GM12892 (cell line): Measurements from ENCODE around the gene SYT8.

Source experiments
- POLR2A ChIP-seq: IDR thresholded peaks from 2 replicates; pipeline ENCODE4 v1.6.1; 2011; ENCODE audit warnings: low read depth, low read length, control low read depth
- POLR2AphosphoS5 ChIP-seq: IDR thresholded peaks from 2 replicates; pipeline ENCODE4 v1.6.1; 2011; ENCODE audit warnings: low read depth, low read length, control low read depth

DNA sequence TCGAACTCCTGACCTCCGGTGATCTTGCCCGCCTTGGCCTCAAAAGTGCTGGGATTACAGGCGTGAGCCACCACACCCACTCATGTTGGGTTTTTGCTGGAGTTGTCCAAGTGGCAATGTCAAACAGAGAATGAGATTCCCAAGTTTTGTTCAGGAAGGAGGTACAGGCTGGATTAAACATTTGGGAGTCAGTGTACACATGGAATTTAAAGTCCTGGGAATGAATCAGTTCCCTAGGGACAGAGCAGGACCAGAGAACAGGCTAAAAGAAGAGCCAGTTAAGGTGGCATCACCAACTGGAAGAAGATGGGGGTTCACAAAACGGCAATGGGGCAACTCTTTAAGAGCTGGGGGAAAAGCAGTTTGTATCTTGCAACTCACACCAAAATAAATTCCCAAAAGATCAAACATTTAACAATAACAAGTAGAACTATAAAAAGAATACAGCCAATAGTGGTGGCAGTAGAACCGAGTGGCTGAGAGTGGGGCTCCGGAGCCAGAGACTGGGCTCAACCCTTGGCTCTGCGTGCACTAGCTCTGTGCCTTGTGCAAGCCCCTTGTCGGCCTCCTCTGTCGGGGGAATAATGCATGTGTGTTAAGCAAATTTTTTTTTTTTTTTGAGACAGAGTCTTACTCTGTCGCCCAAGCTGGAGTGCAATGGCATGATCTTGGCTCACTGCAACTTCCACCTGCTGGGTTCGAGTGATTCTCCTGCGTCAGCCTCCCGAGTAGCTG lies 37.2 kb upstream of the SYT8 start:
- TF ChIP-seq POLR2AphosphoS5 (no peak), POLR2A (no peak)
